HepG2 (cell line): ENCODE results near the gene SPTBN4. TPM values are rescaled to one million over a fixed set of nuclear protein-coding genes. Genes with fewer than 3 reads are reported as not detected.

Experiments used
- BRD4 ChIP-seq: sonication (generic); formaldehyde crosslinking; IDR thresholded peaks from 2 replicates; pipeline ENCODE4 v1.4.0; 2020; ENCODE audit warnings: missing genetic modification reagents
- CEBPG ChIP-seq: IDR thresholded peaks from 2 replicates; pipeline ENCODE4 v1.6.1; 2016
- CTCF ChIP-seq: sonication (generic); formaldehyde crosslinking; IDR thresholded peaks from 2 replicates; pipeline ENCODE4 v1.5.0; 2020; ENCODE audit warnings: mild to moderate bottlenecking, missing genetic modification reagents, moderate library complexity
- FOXC1 ChIP-seq: sonication (generic); formaldehyde crosslinking; IDR thresholded peaks from 2 replicates; pipeline ENCODE4 v1.8.0; 2022; ENCODE audit warnings: mild to moderate bottlenecking, missing genetic modification reagents, borderline replicate concordance
- SSRP1 ChIP-seq: IDR thresholded peaks from 2 replicates; pipeline ENCODE4 v1.6.1; 2016; ENCODE audit warnings: control low read depth
- TAF1 ChIP-seq: sonication (generic); formaldehyde crosslinking; IDR thresholded peaks from 2 replicates; pipeline ENCODE4 v1.4.0; 2020; ENCODE audit warnings: missing genetic modification reagents
- TGIF2 ChIP-seq: IDR thresholded peaks from 2 replicates; pipeline ENCODE4 v1.6.1; 2016; ENCODE audit warnings: control low read depth, missing compliant biosample characterization
- ZNF142 ChIP-seq: sonication (generic); formaldehyde crosslinking; IDR thresholded peaks from 2 replicates; pipeline ENCODE4 v1.4.0; 2020; ENCODE audit warnings: missing genetic modification reagents
- ZNF17 ChIP-seq: sonication (generic); formaldehyde crosslinking; IDR thresholded peaks from 2 replicates; pipeline ENCODE4 v1.5.0; 2020; ENCODE audit warnings: mild to moderate bottlenecking, missing genetic modification reagents
- ZNF318 ChIP-seq: sonication (generic); formaldehyde crosslinking; IDR thresholded peaks from 2 replicates; pipeline ENCODE4 v1.4.0; 2020; ENCODE audit warnings: mild to moderate bottlenecking, missing genetic modification reagents
- ZNF790 ChIP-seq: sonication (generic); formaldehyde crosslinking; IDR thresholded peaks from 2 replicates; pipeline ENCODE4 v1.8.0; 2022; ENCODE audit warnings: missing genetic modification reagents, mild to moderate bottlenecking, borderline replicate concordance
- polyA plus RNA-seq, 8 experiments: library from polyadenylated mRNA; depleted of rRNA in 3 of 8; stranded (reverse) in 7 of 8; unstranded in 1 of 8; fragments of >200 nt; fragmentation: Illumina TruSeq in 4 of 8; extraction: Trizol in 4 of 8; gene quantifications; 2 replicates each; pipeline versions ENCODE4 v1.2.1 to v1.2.3, GENCODE V29; 2011 to 2016; ENCODE audit warnings: low read depth in 4 of 8, missing spikeins in 1 of 8, mixed read lengths in 1 of 8; ENCODE audit not compliant: insufficient read depth in 1 of 8
- total RNA-seq, 5 experiments: library from RNA; depleted of rRNA; stranded (reverse); fragments of >200 nt; fragmentation: Illumina TruSeq; extraction: Trizol; gene quantifications; 2 replicates each; pipeline ENCODE4 v1.2.3, GENCODE V29; 2016; ENCODE audit warnings: low read depth in 1 of 5

The SPTBN4 gene
- total and polyA plus RNA-seq, 2 of the 13 experiments (the other 11 are each of a cell fraction or from before 2014, with no cell fraction given) = 0.11 TPM

- TF ChIP-seq ZNF17 (CRISPR knock-in tag) = no peak
- TF ChIP-seq CEBPG (CRISPR knock-in tag) = 0 out of 2 replicates have a peak, but pooled peaks have one; percentile 11
- TF ChIP-seq CTCF = no peak
- no peak for TF ChIP-seq TAF1
- no peak for TF ChIP-seq BRD4 (CRISPR knock-in tag)
- 0 out of 2 replicates have a peak, but pooled peaks have one; percentile 19 for TF ChIP-seq FOXC1 (CRISPR knock-in tag)
- TF ChIP-seq ZNF790 (CRISPR knock-in tag) = no peak
- no peak for TF ChIP-seq ZNF318 (CRISPR knock-in tag)
- TF ChIP-seq TGIF2 = no peak
- no peak for TF ChIP-seq SSRP1 (CRISPR knock-in tag)
- TF ChIP-seq ZNF142 (CRISPR knock-in tag) = no peak
Observed at GRCh38 chr19:40453151-40453735, 13.6 kb upstream of the SPTBN4 start (continued).
